BJ (cell line): ENCODE results near the gene UCKL1. TPM values are rescaled to one million over a fixed set of nuclear protein-coding genes. Genes with fewer than 3 reads are reported as not detected.

Experiments used
- CTCF ChIA-PET: fragments of 350-600 bp; formaldehyde crosslinking; extraction: SDS; loops from one replicate; lab custom pipeline; 2021; ENCODE audit warnings: antibody characterized with exemption, inconsistent platforms; lab: Yijun Ruan, JAX
- POLR2A ChIA-PET: fragments of 300-600 bp; sonication (Branson Sonifier 250); formaldehyde crosslinking; extraction: SDS; loops from one replicate; lab custom pipeline; 2021; ENCODE audit warnings: antibody characterized with exemption; lab: Charles Lee
- DNase-seq: peaks from one replicate; pipeline ENCODE4 v3.0.0-alpha.2; 2011; ENCODE audit warnings: low read depth
- H3K27me3 ChIP-seq: 2 replicates; pipeline ENCODE4 v1.6.0; 2011; ENCODE audit warnings: low read length; ENCODE audit not compliant: control insufficient read depth, insufficient read depth
- H3K36me3 ChIP-seq: 2 replicates; pipeline ENCODE4 v1.5.1; 2011; ENCODE audit warnings: low read length; ENCODE audit not compliant: control insufficient read depth, insufficient read depth
- H3K4me3 ChIP-seq: 2 replicates; pipeline ENCODE4 v1.5.1; 2011; ENCODE audit warnings: low read depth, mild to moderate bottlenecking, control low read depth, low read length
- CTCF ChIP-seq: IDR thresholded peaks from 2 replicates; pipeline ENCODE4 v1.5.1; 2011; ENCODE audit warnings: low read depth, mild to moderate bottlenecking, control low read depth, inconsistent platforms, low read length, moderate library complexity; ENCODE audit not compliant: insufficient read depth
- polyA plus RNA-seq: library from polyadenylated mRNA; depleted of rRNA; stranded (reverse); fragments of >200 nt; gene quantifications from 2 replicates; pipeline ENCODE4 v1.2.3, GENCODE V29; 2011

UCKL1 gene
- polyA plus RNA-seq, 1 experiment = 40.1 TPM

- CTCF ChIA-PET = interaction anchor here (0.9 kb wide), 1 partner anchor 101 kb away, joined by 3 read pairs; no protein-coding TSS in a partner anchor
- DNase-seq = no peak
- Histone ChIP-seq H3K27me3 (no peaks in the 10 kb centered on the region), H3K36me3 (peaks cover 9% of the 10 kb centered on the region), H3K4me3 (no peak overlapping the region)
- TF ChIP-seq CTCF = no peak
- POLR2A ChIA-PET = interaction anchor here (0.6 kb wide), 1 partner anchor 313 kb away, joined by 10 read pairs; the partner anchor contains the start of gene RTEL1
Measured at GRCh38 chr20:63970714-63971431, 14.7 kb upstream of the UCKL1 start.

GRCh38 chr20:63969838-63970713 lies 13.9 kb upstream of the UCKL1 start, which contains the start of gene ZNF512B:
TSS of gene ZNF512B (minus strand) at chr20:63969930. CDS start at chr20:63967950, 1,980 bp downstream.
- Histone ChIP-seq H3K27me3 (no peaks in the 10 kb centered on the region), H3K4me3 (peak within 1 kb of the TSS; percentile 69), H3K36me3 (peaks cover 9% of the 10 kb centered on the region)
- ChIA-PET CTCF (no interaction called here), POLR2A (no interaction called here)
- TF ChIP-seq CTCF = no peak
- no peak for DNase-seq

GRCh38 chr20:63968928-63969760 lies 12.9 kb upstream of the UCKL1 start:
- Histone ChIP-seq H3K27me3 (no peaks in the 10 kb centered on the region), H3K4me3 (peak overlapping the region; percentile 69), H3K36me3 (peaks cover 13% of the 10 kb centered on the region)
- no peak for DNase-seq
- CTCF ChIA-PET = interaction anchor here (0.6 to 0.9 kb wide), 2 partner anchors 12 to 24 kb away, joined by 3 to 4 read pairs; no protein-coding TSS in a partner anchor
- TF ChIP-seq CTCF = no peak
- POLR2A ChIA-PET = no interaction called here

GRCh38 chr20:63968136-63968927 lies 12.1 kb upstream of the UCKL1 start:
- Histone ChIP-seq H3K27me3 (no peaks in the 10 kb centered on the region), H3K36me3 (peaks cover 18% of the 10 kb centered on the region), H3K4me3 (peak overlapping the region; percentile 69)
- CTCF ChIA-PET = interaction anchor here (0.6 to 0.9 kb wide), 2 partner anchors 11 to 25 kb away, joined by 3 to 4 read pairs; no protein-coding TSS in a partner anchor
- no peak for TF ChIP-seq CTCF
- POLR2A ChIA-PET = no interaction called here
- no peak for DNase-seq
